ENCODE measurements around the gene PHF14. TPM values are rescaled to one million over a fixed set of nuclear protein-coding genes. Genes with fewer than 3 reads are reported as not detected.

Gene PHF14
- total and polyA plus RNA-seq, 4 donors = 6.9 to 24.4 (median 15.3) TPM

GRCh38 chr7:11062110-11062509 lies 88.4 kb downstream of the PHF14 start:
- Histone ChIP-seq H3K4me3 (ENCODE audit: low read depth in 1 of 3, low read length in 3 of 3) (no peak overlapping the region), H3K4me1 (ENCODE audit: control insufficient read depth in 4 of 4, insufficient read depth in 4 of 4, low read length in 3 of 4) (no peaks in the 10 kb centered on the region), H3K36me3 (ENCODE audit: control insufficient read depth in 4 of 4, insufficient read depth in 3 of 4, low read depth in 1 of 4, low read length in 3 of 4) (peaks cover 0 to 14% (median 5%) of the 10 kb centered on the region in 4 donors), H3K9me3 (ENCODE audit: control insufficient read depth in 4 of 4, low read length in 3 of 4) (no peaks in the 10 kb centered on the region), H3K27ac (ENCODE audit: low read depth in 1 of 2, low read length in 2 of 2) (no peak overlapping the region), H3K9ac (ENCODE audit: low read depth in 1 of 2, low read length in 2 of 2) (no peak overlapping the region), H3K27me3 (ENCODE audit: control insufficient read depth in 4 of 4, insufficient read depth in 4 of 4, low read length in 3 of 4) (no peaks in the 10 kb centered on the region)
- DNase-seq (ENCODE audit: low spot score) = no peak
- TF ChIP-seq RXRA (IDR thresholded peaks at IDR 0.05) = no peak
- TF ChIP-seq FOXA1 (IDR thresholded peaks at IDR 0.05) = no peak
- TF ChIP-seq ZBTB33 (IDR thresholded peaks at IDR 0.05) = no peak

GRCh38 chr7:11069591-11069990 lies 95.9 kb downstream of the PHF14 start:
- TF ChIP-seq RAD21 (IDR thresholded peaks at IDR 0.05) = no peak
- TF ChIP-seq RXRA (IDR thresholded peaks at IDR 0.05) = no peak
- no peak for TF ChIP-seq YY1 (IDR thresholded peaks at IDR 0.05)
- TF ChIP-seq, protein P1, sequence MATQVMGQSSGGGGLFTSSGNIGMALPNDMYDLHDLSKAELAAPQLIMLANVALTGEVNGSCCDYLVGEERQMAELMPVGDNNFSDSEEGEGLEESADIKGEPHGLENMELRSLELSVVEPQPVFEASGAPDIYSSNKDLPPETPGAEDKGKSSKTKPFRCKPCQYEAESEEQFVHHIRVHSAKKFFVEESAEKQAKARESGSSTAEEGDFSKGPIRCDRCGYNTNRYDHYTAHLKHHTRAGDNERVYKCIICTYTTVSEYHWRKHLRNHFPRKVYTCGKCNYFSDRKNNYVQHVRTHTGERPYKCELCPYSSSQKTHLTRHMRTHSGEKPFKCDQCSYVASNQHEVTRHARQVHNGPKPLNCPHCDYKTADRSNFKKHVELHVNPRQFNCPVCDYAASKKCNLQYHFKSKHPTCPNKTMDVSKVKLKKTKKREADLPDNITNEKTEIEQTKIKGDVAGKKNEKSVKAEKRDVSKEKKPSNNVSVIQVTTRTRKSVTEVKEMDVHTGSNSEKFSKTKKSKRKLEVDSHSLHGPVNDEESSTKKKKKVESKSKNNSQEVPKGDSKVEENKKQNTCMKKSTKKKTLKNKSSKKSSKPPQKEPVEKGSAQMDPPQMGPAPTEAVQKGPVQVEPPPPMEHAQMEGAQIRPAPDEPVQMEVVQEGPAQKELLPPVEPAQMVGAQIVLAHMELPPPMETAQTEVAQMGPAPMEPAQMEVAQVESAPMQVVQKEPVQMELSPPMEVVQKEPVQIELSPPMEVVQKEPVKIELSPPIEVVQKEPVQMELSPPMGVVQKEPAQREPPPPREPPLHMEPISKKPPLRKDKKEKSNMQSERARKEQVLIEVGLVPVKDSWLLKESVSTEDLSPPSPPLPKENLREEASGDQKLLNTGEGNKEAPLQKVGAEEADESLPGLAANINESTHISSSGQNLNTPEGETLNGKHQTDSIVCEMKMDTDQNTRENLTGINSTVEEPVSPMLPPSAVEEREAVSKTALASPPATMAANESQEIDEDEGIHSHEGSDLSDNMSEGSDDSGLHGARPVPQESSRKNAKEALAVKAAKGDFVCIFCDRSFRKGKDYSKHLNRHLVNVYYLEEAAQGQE (IDR thresholded peaks at IDR 0.05) = no peak
- no peak for TF ChIP-seq GABPA (IDR thresholded peaks at IDR 0.05 in 1 of 2, conservative IDR thresholded peaks at IDR 0.05 in 1 of 2)
- no peak for TF ChIP-seq FOXA1 (IDR thresholded peaks at IDR 0.05)
- TF ChIP-seq ZBTB33 (IDR thresholded peaks at IDR 0.05) = no peak
- no peak for TF ChIP-seq MAX (IDR thresholded peaks at IDR 0.05)
- no peak for TF ChIP-seq TAF1 (conservative IDR thresholded peaks at IDR 0.05)
- TF ChIP-seq, protein P2, sequence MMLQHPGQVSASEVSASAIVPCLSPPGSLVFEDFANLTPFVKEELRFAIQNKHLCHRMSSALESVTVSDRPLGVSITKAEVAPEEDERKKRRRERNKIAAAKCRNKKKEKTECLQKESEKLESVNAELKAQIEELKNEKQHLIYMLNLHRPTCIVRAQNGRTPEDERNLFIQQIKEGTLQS (IDR thresholded peaks at IDR 0.05) = no peak
- TF ChIP-seq, protein P3, sequence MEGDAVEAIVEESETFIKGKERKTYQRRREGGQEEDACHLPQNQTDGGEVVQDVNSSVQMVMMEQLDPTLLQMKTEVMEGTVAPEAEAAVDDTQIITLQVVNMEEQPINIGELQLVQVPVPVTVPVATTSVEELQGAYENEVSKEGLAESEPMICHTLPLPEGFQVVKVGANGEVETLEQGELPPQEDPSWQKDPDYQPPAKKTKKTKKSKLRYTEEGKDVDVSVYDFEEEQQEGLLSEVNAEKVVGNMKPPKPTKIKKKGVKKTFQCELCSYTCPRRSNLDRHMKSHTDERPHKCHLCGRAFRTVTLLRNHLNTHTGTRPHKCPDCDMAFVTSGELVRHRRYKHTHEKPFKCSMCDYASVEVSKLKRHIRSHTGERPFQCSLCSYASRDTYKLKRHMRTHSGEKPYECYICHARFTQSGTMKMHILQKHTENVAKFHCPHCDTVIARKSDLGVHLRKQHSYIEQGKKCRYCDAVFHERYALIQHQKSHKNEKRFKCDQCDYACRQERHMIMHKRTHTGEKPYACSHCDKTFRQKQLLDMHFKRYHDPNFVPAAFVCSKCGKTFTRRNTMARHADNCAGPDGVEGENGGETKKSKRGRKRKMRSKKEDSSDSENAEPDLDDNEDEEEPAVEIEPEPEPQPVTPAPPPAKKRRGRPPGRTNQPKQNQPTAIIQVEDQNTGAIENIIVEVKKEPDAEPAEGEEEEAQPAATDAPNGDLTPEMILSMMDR (IDR thresholded peaks at IDR 0.05; ENCODE audit: low read depth, low read length, missing input control) = no peak
- no peak for TF ChIP-seq JUND (IDR thresholded peaks at IDR 0.05)
- no peak for TF ChIP-seq SP1 (IDR thresholded peaks at IDR 0.05)
- no peak for TF ChIP-seq HNF4A (conservative IDR thresholded peaks at IDR 0.05)
- no peak for TF ChIP-seq NR2F2 (IDR thresholded peaks at IDR 0.05)
- TF ChIP-seq FOXA2 (IDR thresholded peaks at IDR 0.05) = no peak
- H3K4me1 ChIP-seq (ENCODE audit: control insufficient read depth in 4 of 4, insufficient read depth in 4 of 4, low read length in 3 of 4) = no peaks in the 10 kb centered on the region
- H3K9ac ChIP-seq (ENCODE audit: low read depth in 1 of 2, low read length in 2 of 2) = no peak overlapping the region
- peaks cover 0 to 2% (median 0%) of the 10 kb centered on the region in 4 donors for H3K36me3 ChIP-seq (ENCODE audit: control insufficient read depth in 4 of 4, insufficient read depth in 3 of 4, low read depth in 1 of 4, low read length in 3 of 4)
- no peaks in the 10 kb centered on the region for H3K27me3 ChIP-seq (ENCODE audit: control insufficient read depth in 4 of 4, insufficient read depth in 4 of 4, low read length in 3 of 4)
- H3K27ac ChIP-seq (ENCODE audit: low read depth in 1 of 2, low read length in 2 of 2) = no peak overlapping the region
- WGBS = 85% methylated on average over 3 of the region's 3 CpGs
- DNase-seq (ENCODE audit: low spot score) = no peak
- no peaks in the 10 kb centered on the region for H3K9me3 ChIP-seq (ENCODE audit: control insufficient read depth in 4 of 4, low read length in 3 of 4)
- H3K4me3 ChIP-seq (ENCODE audit: low read depth in 1 of 3, low read length in 3 of 3) = no peak overlapping the region
